HEK293T (cell line): ENCODE data around the gene MSLN.

Experiments used
- ARNT ChIP-seq: fragments of 450-650 bp; IDR thresholded peaks from 2 replicates; pipeline ENCODE4 v1.6.1; 2017; ENCODE audit warnings: mild to moderate bottlenecking
- BHLHE40 ChIP-seq: fragments of 450-650 bp; IDR thresholded peaks from 2 replicates; pipeline ENCODE4 v1.6.1; 2016; ENCODE audit warnings: mild to moderate bottlenecking, moderate library complexity, borderline replicate concordance
- ELF4 ChIP-seq: fragments of 450-650 bp; IDR thresholded peaks from 2 replicates; pipeline ENCODE4 v1.6.1; 2017; ENCODE audit warnings: antibody characterized with exemption
- FOXK2 ChIP-seq: fragments of 450-650 bp; IDR thresholded peaks from 2 replicates; pipeline ENCODE4 v1.6.1; 2016; ENCODE audit warnings: mild to moderate bottlenecking
- FOXM1 ChIP-seq: fragments of 450-650 bp; IDR thresholded peaks from 2 replicates; pipeline ENCODE4 v1.6.1; 2017; ENCODE audit warnings: mild to moderate bottlenecking, borderline replicate concordance
- LEF1 ChIP-seq: fragments of 450-650 bp; IDR thresholded peaks from 2 replicates; pipeline ENCODE4 v1.6.1; 2017; ENCODE audit warnings: mild to moderate bottlenecking, borderline replicate concordance
- NFRKB ChIP-seq: fragments of 450-650 bp; IDR thresholded peaks from 2 replicates; pipeline ENCODE4 v1.6.1; 2016; ENCODE audit warnings: mild to moderate bottlenecking, moderate library complexity
- PKNOX1 ChIP-seq: fragments of 450-650 bp; IDR thresholded peaks from 2 replicates; pipeline ENCODE4 v1.6.1; 2016
- SP1 ChIP-seq: fragments of 450-650 bp; IDR thresholded peaks from 2 replicates; pipeline ENCODE4 v1.6.1; 2017
- SUZ12 ChIP-seq: fragments of 450-650 bp; IDR thresholded peaks from 2 replicates; pipeline ENCODE4 v1.6.1; 2016; ENCODE audit warnings: mild to moderate bottlenecking
- ZNF384 ChIP-seq: fragments of 450-650 bp; IDR thresholded peaks from 2 replicates; pipeline ENCODE4 v1.6.1; 2016

- TF ChIP-seq ARNT = no peak
- no peak for TF ChIP-seq FOXK2
- TF ChIP-seq NFRKB = no peak
- no peak for TF ChIP-seq FOXM1
- TF ChIP-seq ELF4 = no peak
- TF ChIP-seq SUZ12 = no peak
- TF ChIP-seq PKNOX1 = no peak
- no peak for TF ChIP-seq SP1
- TF ChIP-seq LEF1 = no peak
- no peak for TF ChIP-seq ZNF384
- TF ChIP-seq BHLHE40 = no peak
These were observed 40.0 kb upstream of the MSLN start for GRCh38 chr16:720447-720989.
